Measurements from ENCODE around the gene PLXNA4.

Gene PLXNA4

DNA sequence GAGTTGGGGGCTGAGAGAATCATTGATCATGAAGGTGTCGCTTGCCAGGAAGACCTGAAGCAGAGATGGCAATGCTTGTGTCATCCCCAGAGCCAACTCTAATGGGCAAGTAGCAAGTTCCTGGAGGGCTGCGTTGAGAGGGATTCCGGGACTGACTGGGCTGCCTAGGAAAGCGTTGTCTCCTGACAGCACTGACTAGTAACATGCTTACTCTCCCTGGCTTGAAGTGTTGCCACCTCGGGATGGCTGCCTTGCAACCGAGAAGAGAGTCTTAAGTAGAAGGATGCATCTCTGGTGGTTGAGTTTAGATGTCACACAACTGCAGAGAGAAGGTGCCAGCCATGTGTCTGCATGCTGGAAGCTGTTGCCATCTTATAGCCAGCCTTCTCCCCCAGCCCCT, 453.4 kb downstream of the PLXNA4 start:
- DNase-seq = no peak

DNA sequence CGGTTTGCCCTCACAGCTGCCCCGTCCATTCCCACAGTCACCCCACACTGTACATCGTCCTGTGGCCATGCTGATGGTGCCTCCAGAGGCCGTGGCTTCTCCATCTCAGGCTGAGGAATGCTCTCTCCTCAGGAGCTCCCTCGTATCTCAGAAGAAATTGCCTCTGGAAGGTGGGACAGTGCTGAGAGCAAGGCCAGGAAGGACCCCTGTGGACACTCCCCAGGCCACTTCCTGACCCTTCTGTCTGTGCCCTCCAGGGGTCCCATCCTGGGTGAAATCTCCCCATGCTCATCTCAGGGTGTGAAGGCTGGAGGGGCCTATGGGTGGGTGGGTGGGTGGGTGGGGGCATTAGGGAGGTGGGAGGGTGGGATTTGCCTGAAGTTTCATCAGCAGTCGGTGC, 454.3 kb downstream of the PLXNA4 start:
- DNase-seq = no peak

- no peak for DNase-seq
Measured at GRCh38 chr7:132118641-132119040, 457.6 kb downstream of the PLXNA4 start.

DNA sequence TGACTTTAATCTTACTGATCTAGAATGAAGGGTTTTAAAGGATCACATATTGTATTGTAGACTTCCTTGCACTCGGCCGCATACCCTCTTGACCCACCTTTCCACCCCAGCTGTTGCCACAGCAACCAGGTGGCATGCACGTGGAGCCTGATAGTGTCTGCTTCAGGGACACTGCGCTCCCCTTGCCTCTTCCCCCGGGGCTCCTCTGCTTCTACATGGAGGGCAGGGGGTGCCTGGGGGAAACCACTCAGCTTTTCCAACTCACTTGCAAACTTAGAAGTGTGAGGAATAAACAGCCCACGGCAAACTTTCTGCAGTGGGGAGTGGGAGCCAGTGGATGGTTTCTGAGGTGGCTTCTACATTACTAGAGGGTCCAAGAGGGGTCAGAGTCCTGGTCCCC, 458.6 kb downstream of the PLXNA4 start:
- no peak for DNase-seq

- DNase-seq = no peak
Measured at GRCh38 chr7:132117181-132117580, 459.1 kb downstream of the PLXNA4 start.

DNA sequence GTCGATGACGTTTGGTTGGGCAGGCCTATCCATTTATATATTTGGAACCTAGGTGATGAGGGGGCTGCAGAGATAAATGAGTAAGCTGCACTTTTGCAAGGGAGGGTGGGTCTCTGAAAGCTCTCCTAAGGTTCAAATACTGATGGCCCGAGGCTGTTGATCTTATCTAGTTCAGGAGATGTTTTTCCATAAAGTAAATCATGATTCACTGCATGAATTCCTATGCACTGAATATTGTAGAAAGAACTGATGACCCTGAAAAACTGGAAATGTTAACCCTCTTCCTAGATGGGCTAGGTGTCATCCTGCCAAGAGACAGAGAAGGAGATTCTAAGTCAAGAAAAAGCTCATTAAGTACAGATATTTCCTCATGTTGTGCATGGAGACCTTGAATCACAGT, 459.9 kb downstream of the PLXNA4 start:
- DNase-seq = no peak

GRCh38 chr7:132115758-132116157, 460.5 kb downstream of the PLXNA4 start:
- DNase-seq = no peak

- no peak for DNase-seq
Measured at GRCh38 chr7:132115028-132115427, 461.2 kb downstream of the PLXNA4 start.

DNA sequence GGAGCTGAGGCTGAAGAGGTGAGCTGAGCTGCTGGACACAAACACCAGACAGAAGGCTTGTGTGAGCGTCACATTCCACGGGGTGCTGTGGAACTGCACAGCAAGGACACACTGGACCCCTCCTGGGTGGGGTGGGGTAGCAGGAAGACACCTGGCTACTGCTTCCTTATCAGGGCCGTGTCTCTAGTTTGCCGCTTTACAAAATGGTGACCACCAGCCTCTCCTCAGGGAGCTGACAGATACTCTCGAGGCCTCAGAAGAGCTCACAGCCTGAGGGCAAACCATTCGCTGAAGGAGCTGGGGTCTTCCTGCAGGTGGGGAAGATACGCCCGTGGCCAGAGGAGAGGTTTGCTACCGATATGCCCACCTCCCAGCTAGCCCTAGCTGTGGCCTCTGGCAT, 461.9 kb downstream of the PLXNA4 start:
- DNase-seq = no peak

- no peak for DNase-seq
Measured at GRCh38 chr7:132113536-132114371, 462.5 kb downstream of the PLXNA4 start.

DNA sequence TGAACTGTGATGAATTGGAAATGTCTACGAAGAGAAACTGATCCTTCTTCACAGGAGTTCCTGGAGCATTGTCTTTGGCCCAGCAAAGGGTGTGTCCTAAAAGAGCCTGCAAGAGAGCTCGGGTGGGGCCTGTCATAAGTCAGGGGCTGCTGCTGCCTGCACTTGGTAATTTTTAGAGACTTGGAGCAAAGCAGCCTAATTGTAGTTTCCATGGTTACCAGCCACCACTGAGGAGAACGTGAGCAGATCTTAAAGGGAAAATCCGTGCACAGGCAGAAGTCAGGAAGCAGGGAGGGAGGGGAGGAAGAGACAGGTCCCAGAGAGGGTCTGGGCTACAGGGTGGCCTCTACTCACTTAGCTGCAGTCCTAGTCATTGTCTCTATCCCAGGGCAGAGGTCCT, 463.6 kb downstream of the PLXNA4 start:
- DNase-seq = no peak

DNA sequence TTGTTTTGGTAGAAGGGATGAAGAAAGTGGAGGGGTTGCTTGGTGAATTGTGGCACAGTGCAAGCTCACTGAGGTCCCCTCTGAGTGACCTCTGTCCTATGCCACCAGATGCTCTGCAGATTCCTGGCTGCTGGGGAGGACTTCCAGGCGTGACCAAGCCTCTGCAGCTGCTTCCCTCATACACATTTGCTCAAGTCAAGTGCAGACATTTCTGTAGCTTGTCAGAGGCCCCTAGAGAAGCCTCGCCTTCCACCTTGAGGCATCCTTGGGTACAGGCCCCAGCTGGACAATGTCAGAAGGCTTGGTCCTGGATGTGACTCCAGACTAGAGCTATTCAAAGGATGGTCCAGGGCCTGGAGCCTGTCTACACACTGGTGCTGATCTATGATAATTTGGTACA, 464.2 kb downstream of the PLXNA4 start:
- DNase-seq = no peak

- DNase-seq = no peak
Measured at GRCh38 chr7:132110692-132111091, 465.6 kb downstream of the PLXNA4 start.

GRCh38 chr7:132109769-132110168, 466.5 kb downstream of the PLXNA4 start:
- DNase-seq = no peak

GRCh38 chr7:132108563-132108962, 467.7 kb downstream of the PLXNA4 start:
- no peak for DNase-seq

GRCh38 chr7:132106491-132106890, 469.8 kb downstream of the PLXNA4 start:
- DNase-seq = no peak

- DNase-seq = no peak
Measured at GRCh38 chr7:132105096-132105495, 471.2 kb downstream of the PLXNA4 start.

DNA sequence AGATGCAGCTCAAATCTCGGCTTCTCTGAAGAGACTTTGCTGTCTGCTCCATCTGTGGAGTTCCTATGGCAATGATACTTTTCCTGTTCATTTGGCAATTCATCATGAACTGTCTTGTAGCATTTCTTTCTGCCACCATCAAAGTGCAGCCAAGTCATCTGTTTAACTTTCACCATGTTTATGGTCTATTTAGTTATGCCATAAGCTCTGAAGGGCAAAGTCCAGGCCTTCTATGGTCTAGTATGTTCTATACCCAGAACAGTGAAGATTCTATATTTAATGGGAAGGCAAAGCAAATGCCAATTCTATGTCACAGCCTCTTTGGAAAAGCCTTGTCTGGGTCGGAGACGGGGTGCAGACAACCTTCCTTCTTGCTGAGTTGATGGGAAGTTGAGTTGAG, 472.6 kb downstream of the PLXNA4 start:
- no peak for DNase-seq

DNA sequence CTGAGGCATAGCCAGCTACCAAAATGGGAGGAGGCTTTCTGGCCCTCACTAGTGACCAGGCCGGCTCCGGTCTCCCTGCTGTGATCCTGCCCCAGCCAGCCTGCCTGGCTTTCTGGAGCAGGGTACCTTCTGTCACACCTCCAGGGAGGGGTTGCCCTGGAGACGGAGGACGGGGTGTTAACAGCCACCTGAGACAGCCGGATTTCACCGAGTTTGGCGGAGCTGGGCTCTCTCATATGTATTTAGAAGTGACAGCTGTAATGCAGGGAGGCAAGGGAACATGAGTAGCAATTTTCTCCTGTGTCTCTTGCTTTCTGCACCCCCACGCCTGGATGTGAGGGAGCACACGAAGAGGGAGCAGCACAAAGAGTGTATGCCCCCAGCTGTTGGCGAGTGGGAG, 473.3 kb downstream of the PLXNA4 start:
- DNase-seq = no peak

DNA sequence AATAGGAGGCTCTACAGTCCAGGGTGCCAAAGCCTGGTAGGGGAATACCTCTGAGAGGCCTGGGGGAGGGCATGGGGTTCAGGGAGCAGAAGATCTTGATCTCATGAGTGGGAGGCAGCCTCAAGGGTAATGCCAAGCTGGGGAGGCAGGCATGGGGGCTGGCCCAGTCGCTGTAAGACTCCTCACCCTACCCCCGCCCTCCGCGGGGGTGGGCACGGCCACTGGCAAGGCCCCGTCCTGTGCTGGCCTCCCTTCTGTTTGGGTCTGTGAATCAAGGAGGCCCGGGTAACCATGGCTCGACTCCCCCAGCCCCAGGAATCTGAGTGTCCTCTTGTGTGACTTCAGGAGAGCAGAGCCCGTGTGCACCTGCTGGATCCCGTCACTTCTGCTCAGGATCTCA, 473.9 kb downstream of the PLXNA4 start:
- no peak for DNase-seq

DNA sequence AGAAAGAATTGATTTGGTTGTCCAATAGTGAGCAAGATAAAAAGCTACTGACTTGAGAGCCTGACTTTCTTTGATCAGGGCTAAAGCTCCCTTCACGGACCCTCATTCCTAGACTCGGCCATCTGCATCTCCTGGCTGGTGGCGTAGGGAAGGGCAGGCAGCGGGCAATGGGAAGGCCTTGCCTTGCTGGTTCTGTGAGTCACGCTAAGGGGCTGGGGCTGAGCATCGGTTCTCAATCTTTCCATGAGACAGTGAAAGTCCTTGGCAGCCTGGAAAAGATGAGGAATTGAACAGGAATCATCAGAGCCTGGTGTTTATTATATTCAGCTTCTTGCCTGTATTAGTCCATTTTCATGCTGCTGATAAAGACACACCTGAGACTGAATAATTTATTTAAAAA, 475.3 kb downstream of the PLXNA4 start:
- no peak for DNase-seq

- no peak for DNase-seq
Measured at GRCh38 chr7:132100483-132100882, 475.8 kb downstream of the PLXNA4 start.

DNA sequence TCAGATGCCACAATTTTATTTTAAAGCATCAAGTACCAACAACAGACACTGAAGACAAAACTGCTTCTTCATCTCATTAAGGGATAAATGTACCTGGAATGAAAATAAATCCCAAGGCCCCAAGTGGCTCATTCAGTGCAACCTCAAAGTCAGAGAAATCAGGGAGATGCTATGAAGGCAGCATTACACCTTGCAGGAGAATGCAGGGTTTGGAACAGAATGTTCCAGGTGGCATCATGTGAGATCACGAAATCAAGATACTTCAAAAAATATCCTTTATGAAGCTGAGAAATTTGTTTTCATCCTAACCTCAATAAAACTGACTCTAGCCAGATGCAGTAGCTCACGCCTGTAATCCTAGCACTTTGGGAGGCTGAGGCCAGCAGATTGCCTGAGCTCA, 477.1 kb downstream of the PLXNA4 start:
- no peak for DNase-seq

GRCh38 chr7:132098327-132098726, 477.9 kb downstream of the PLXNA4 start:
- DNase-seq = no peak

GRCh38 chr7:132097550-132098134, 478.6 kb downstream of the PLXNA4 start:
- no peak for DNase-seq
